ENCODE data around the gene ANKRD29.

The ANKRD29 gene

GRCh38 chr18:23552505-23552904, 110.2 kb downstream of the ANKRD29 start:
- DNase-seq, result no peak

GRCh38 chr18:23551978-23552377, 110.7 kb downstream of the ANKRD29 start:
- DNase-seq, result no peak

- no peak for DNase-seq
Observed at GRCh38 chr18:23550898-23551297, 111.8 kb downstream of the ANKRD29 start.
